Measurements from ENCODE around the gene NUP54. TPM values are rescaled to one million over a fixed set of nuclear protein-coding genes. Genes with fewer than 3 reads are reported as not detected.

The NUP54 gene
- total RNA-seq, 2 experiments from 2014 or later: 50.3 to 52.5 TPM

- Mint-ChIP-seq H3K27ac (no peak overlapping the region), H3K27me3 (peaks cover 9% of the 10 kb centered on the region), H3K4me1 (no peaks in the 10 kb centered on the region), H3K4me3 (no peak overlapping the region), H3K36me3 (ENCODE audit: low read depth) (no peaks in the 10 kb centered on the region), H3K9me3 (no peaks in the 10 kb centered on the region)
- POLR2A ChIA-PET: no interaction called here
- DNase-seq: no peak
- CTCF ChIA-PET: no interaction called here
These were observed 64.7 kb downstream of the NUP54 start for GRCh38 chr4:76083386-76083988.

DNA sequence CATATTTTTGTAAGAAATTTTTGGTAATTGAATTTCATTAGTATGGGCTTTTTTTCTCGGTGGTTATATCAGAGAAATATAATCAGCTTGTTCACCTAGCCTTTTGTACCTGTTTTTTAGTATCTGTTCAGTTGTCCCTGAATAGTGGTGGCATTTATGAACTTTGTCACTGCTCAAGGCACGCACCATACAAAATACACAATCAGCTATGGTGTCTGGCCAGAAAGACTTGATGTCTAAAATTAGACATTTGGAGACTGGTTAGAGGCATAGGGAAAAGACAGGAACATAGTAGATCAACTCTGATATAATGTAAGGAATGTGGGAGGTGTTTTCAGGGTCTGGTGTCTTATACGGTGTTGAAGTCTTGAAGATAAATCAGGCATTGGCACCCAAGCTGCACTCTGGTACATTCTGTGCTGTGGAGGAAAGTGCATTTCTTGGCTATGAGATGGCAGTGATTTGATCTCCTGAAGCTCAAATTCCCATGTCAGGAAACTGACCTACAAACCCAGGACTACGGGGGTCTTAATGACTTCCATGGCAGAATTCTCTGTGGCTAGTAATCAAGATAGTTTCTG, 70.1 kb downstream of the NUP54 start:
- CTCF ChIA-PET: interaction anchor here (0.9 to 1.2 kb wide), 2 partner anchors 11 to 23 kb away, joined by 4 to 6 read pairs; no protein-coding TSS in a partner anchor
- Mint-ChIP-seq H3K36me3 (ENCODE audit: low read depth) (no peaks in the 10 kb centered on the region), H3K27me3 (peaks cover 14% of the 10 kb centered on the region), H3K4me1 (no peaks in the 10 kb centered on the region), H3K27ac (no peak overlapping the region), H3K9me3 (no peaks in the 10 kb centered on the region), H3K4me3 (no peak overlapping the region)
- POLR2A ChIA-PET: no interaction called here
- DNase-seq: no peak

- POLR2A ChIA-PET: no interaction called here
- DNase-seq: no peak
- no peaks in the 10 kb centered on the region for H3K4me1 Mint-ChIP-seq
These were observed 73.1 kb downstream of the NUP54 start for GRCh38 chr4:76074993-76075600.

DNA sequence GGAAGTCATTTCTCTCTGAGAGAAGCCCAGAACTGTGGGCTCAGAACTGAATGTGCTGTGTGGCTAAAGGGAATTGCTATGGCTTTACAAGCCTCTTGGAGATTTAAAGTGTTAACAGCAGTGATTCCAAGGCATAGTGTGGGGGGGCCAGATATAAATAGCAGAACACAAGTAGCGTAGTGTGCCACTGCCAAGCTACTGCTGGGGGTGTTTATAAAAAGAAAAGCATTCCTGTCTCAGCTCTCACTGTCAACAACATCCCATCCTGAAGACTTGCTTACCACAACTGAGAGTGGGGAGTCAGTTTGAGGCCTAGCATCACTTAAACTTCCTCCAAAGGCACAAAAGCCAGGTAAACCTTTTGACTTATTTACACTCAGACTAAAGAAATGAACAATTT, 73.7 kb downstream of the NUP54 start, which contains the start of gene ART3:
Gene ART3 (plus strand): TSS at position 242 of the 400 bp plus-strand sequence. CDS start 1,181 bp downstream, outside the sequence.
- no peak within 1 kb of the TSS for H3K27ac Mint-ChIP-seq
- CTCF ChIA-PET: no interaction called here
- POLR2A ChIA-PET: no interaction called here

More at GRCh38 chr4:76074993-76075600, 73.1 kb downstream of the NUP54 start:
- Mint-ChIP-seq H3K9me3 (no peaks in the 10 kb centered on the region), H3K27ac (no peak overlapping the region), H3K36me3 (ENCODE audit: low read depth) (no peaks in the 10 kb centered on the region), H3K27me3 (peaks cover 13% of the 10 kb centered on the region), H3K4me3 (no peak overlapping the region)
- CTCF ChIA-PET: interaction anchor here (0.6 kb wide), 1 partner anchor 216 kb away, joined by 3 read pairs; no protein-coding TSS in a partner anchor

GRCh38 chr4:76072760-76073159, 75.4 kb downstream of the NUP54 start:
- no peak overlapping the region for H3K27ac Mint-ChIP-seq
- peaks cover 3% of the 10 kb centered on the region for H3K27me3 Mint-ChIP-seq
- H3K4me3 Mint-ChIP-seq: no peak overlapping the region
- H3K4me1 Mint-ChIP-seq: no peaks in the 10 kb centered on the region
- no peaks in the 10 kb centered on the region for H3K9me3 Mint-ChIP-seq
- CTCF ChIA-PET: no interaction called here
- no peaks in the 10 kb centered on the region for H3K36me3 Mint-ChIP-seq (ENCODE audit: low read depth)
- POLR2A ChIA-PET: no interaction called here
- DNase-seq: no peak

More for the DNA sequence above, 73.7 kb downstream of the NUP54 start, which contains the start of gene ART3:
- Mint-ChIP-seq H3K36me3 (ENCODE audit: low read depth) (no peaks in the 10 kb centered on the region), H3K27me3 (peaks cover 11% of the 10 kb centered on the region), H3K4me3 (no peak within 1 kb of the TSS), H3K4me1 (no peaks in the 10 kb centered on the region), H3K9me3 (no peaks in the 10 kb centered on the region)
- DNase-seq: no peak

- H3K27me3 Mint-ChIP-seq: no peaks in the 10 kb centered on the region
- no peak overlapping the region for H3K27ac Mint-ChIP-seq
- no peaks in the 10 kb centered on the region for H3K4me1 Mint-ChIP-seq
- ChIA-PET CTCF (interaction anchor here (1.0 to 1.6 kb wide), 4 partner anchors 10 to 152 kb away, joined by 3 to 10 read pairs (median 4); no protein-coding TSS in a partner anchor), POLR2A (no interaction called here)
- H3K36me3 Mint-ChIP-seq (ENCODE audit: low read depth): no peaks in the 10 kb centered on the region
- no peaks in the 10 kb centered on the region for H3K9me3 Mint-ChIP-seq
- peak; percentile 82 for DNase-seq
- H3K4me3 Mint-ChIP-seq: no peak overlapping the region
These were observed 80.4 kb downstream of the NUP54 start for GRCh38 chr4:76067652-76068286.

DNA sequence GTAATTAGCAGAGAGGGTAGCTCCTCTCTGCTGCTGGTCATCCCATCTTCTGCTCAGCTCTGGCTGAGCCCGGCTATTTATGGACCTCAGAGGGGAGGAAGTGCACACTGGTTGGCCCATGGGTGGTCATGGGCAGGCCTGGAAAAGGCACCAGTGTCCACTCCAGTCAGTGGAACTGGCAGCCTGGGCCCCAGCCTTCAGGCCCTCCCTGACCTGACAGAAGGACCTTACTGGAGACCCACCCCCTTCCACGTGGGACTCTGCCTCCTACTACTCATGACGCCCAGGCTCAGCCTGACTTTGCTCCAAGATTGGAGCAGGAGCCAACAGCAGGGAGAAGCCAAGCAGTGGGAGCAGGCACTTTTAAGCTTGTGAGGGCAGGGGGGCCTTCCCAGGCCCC, 81.7 kb downstream of the NUP54 start:
- H3K27ac Mint-ChIP-seq: no peak overlapping the region
- ChIA-PET POLR2A (no interaction called here), CTCF (interaction anchor here (0.7 to 1.6 kb wide), 6 partner anchors 11 to 158 kb away, joined by 3 to 10 read pairs (median 4); no protein-coding TSS in a partner anchor)
- DNase-seq: no peak
- peaks cover 1% of the 10 kb centered on the region for H3K4me1 Mint-ChIP-seq
- no peak overlapping the region for H3K4me3 Mint-ChIP-seq
- H3K9me3 Mint-ChIP-seq: no peaks in the 10 kb centered on the region
- no peaks in the 10 kb centered on the region for H3K36me3 Mint-ChIP-seq (ENCODE audit: low read depth)
- no peaks in the 10 kb centered on the region for H3K27me3 Mint-ChIP-seq

Other genes with a start within 250 kb of the NUP54 start
- under 1 TPM; 0.10 to 0.12 TPM for gene PPEF2, start 245.9 kb downstream of the NUP54 start, total RNA-seq
- 10 to 100 TPM; 39.6 to 41.1 TPM for gene NAAA, start 207.4 kb downstream of the NUP54 start, total RNA-seq
- 10 to 100 TPM; 48.2 to 59.6 TPM for gene SDAD1, start 157.5 kb downstream of the NUP54 start, total RNA-seq
- gene CXCL9, start 140.9 kb downstream of the NUP54 start, total RNA-seq: under 1 TPM in 1 of 2 experiments, not detected in 1; 0.15 TPM
- gene CXCL10, start 124.9 kb downstream of the NUP54 start, total RNA-seq: under 1 TPM; 0.27 to 0.40 TPM
- gene CXCL11, start 112.3 kb downstream of the NUP54 start, total RNA-seq: not detected
- gene ART3, start 73.7 kb downstream of the NUP54 start, total RNA-seq: not detected
- gene SCARB2, start 65.4 kb upstream of the NUP54 start, total RNA-seq: 10 to 100 TPM; 17.0 to 17.8 TPM
- gene FAM47E, start 103.3 kb upstream of the NUP54 start, total RNA-seq: under 1 TPM in 1 of 2 experiments, not detected in 1; 0.17 TPM
- 1 to 10 TPM in 1 of 2 experiments, under 1 TPM in 1; 0.77 to 1.2 TPM for gene STBD1, start 158.3 kb upstream of the NUP54 start, total RNA-seq

Data from activated CD4-positive, alpha-beta T cell treated with anti-CD3 and anti-CD28 coated beads, Interleukin-2, amount 10 ng/mL, durations not matched to agents 7 days and 5 days (primary cell).